ENCODE results near the gene MRPL37.

GRCh38 chr1:54212872-54213271 lies 12.9 kb downstream of the MRPL37 start:
- TF ChIP-seq CTCF (conservative IDR thresholded peaks at IDR 0.05; ENCODE audit: low read length) (no peak), EZH2phosphoT487 (IDR thresholded peaks at IDR 0.05; ENCODE audit: borderline replicate concordance, low read depth, low read length) (no peak)

Data from OCI-LY7 (cell line).